ENCODE data around the gene RNF121.

DNA sequence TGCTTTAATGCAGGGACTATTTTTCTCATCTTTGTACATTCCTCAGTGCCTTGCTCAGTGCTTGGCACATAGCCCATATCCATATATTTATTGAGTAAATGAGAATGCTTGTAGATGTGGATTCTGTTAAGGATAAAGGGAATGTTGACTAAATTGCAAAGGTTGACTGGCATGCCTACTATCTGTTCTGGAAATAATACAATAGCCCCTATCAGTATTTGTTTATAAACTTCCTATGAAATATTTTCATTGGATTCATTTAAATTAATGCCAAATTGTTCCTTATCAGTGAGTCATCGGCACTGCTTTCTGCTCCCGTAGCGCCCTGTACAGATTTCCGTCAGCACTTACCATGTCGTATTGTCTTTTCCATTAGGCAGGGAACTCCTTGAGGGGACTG lies 8.0 kb downstream of the RNF121 start:
- no peak for TF ChIP-seq POLR2A (IDR thresholded peaks at IDR 0.05)
- TF ChIP-seq, protein P1, sequence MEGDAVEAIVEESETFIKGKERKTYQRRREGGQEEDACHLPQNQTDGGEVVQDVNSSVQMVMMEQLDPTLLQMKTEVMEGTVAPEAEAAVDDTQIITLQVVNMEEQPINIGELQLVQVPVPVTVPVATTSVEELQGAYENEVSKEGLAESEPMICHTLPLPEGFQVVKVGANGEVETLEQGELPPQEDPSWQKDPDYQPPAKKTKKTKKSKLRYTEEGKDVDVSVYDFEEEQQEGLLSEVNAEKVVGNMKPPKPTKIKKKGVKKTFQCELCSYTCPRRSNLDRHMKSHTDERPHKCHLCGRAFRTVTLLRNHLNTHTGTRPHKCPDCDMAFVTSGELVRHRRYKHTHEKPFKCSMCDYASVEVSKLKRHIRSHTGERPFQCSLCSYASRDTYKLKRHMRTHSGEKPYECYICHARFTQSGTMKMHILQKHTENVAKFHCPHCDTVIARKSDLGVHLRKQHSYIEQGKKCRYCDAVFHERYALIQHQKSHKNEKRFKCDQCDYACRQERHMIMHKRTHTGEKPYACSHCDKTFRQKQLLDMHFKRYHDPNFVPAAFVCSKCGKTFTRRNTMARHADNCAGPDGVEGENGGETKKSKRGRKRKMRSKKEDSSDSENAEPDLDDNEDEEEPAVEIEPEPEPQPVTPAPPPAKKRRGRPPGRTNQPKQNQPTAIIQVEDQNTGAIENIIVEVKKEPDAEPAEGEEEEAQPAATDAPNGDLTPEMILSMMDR (IDR thresholded peaks at IDR 0.05): no peak
